Spleen (tissue), 7 donors: ENCODE data around the gene PEX5L.

Experiments
- CTCF ChIP-seq, 11 experiments: fragments of 200-600 bp in 7 of 11; fragments of 450-650 bp in 4 of 11; sonication (generic) in 4 of 11; IDR thresholded peaks in 8 of 11; conservative IDR thresholded peaks in 3 of 11; 1 replicate in 7 of 11; 2 replicates in 4 of 11; pipeline versions ENCODE4 v1.4.0 to v1.8.0; 2016 to 2021; ENCODE audit warnings: antibody characterized with exemption in 11 of 11, inconsistent platforms in 4 of 11, mild to moderate bottlenecking in 1 of 11
- POLR2A ChIP-seq, 3 donors: fragments of 450-650 bp; IDR thresholded peaks; one replicate each; pipeline ENCODE4 v1.5.1; 2017; ENCODE audit warnings: antibody characterized with exemption in 3 of 3, mild to moderate bottlenecking in 1 of 3
- POLR2AphosphoS5 ChIP-seq, 3 donors: sonication (generic); formaldehyde crosslinking; IDR thresholded peaks; one replicate each; pipeline ENCODE4 v1.5.1; 2017; ENCODE audit warnings: antibody characterized with exemption in 3 of 3
- donor health status: DM: no; HTN: no; CAD: no; lungs with moderate emphysema.
- donor health status: DM: no; HTN: no; CAD: no.
- donor health status: DM: no; HTN: no; CAD: no.

- TF ChIP-seq POLR2A (IDR thresholded peaks at IDR 0.05) (no peak), CTCF (IDR thresholded peaks at IDR 0.05 in 8 of 11, conservative IDR thresholded peaks at IDR 0.05 in 3 of 11) (no peak), POLR2AphosphoS5 (IDR thresholded peaks at IDR 0.05) (no peak)
These were observed 138.7 kb downstream of the PEX5L start for GRCh38 chr3:179898024-179898423.
